Lower lobe of right lung (tissue), 2 donors: ENCODE measurements around the gene CSTF2T. TPM values are rescaled to one million over a fixed set of nuclear protein-coding genes. Genes with fewer than 3 reads are reported as not detected.
A peak's percentile ranks its signal among the peaks of the same experiment; 100 is the strongest.

ENCODE experiments used
- ATAC-seq, 2 donors: fragments of 200-7000 bp; cut with Tn5 transposase; one replicate each; pipeline ENCODE4 v1.9.1; 2020 to 2022; ENCODE audit warnings: mild to moderate bottlenecking in 2 of 2, moderate library complexity in 2 of 2
- DNase-seq: peaks from one replicate; pipeline ENCODE4 v3.0.0-alpha.2; 2020
- H3K27ac ChIP-seq: fragments of 200-600 bp; one replicate; pipeline ENCODE4 v1.8.0; 2022
- H3K27me3 ChIP-seq: fragments of 200-600 bp; one replicate; pipeline ENCODE4 v1.8.0; 2022; ENCODE audit warnings: low read depth
- H3K36me3 ChIP-seq: fragments of 200-600 bp; one replicate; pipeline ENCODE4 v1.8.0; 2022; ENCODE audit warnings: mild to moderate bottlenecking
- H3K4me1 ChIP-seq: fragments of 200-600 bp; one replicate; pipeline ENCODE4 v1.8.0; 2022
- H3K4me3 ChIP-seq: fragments of 200-600 bp; one replicate; pipeline ENCODE4 v1.8.0; 2022; ENCODE audit warnings: mild to moderate bottlenecking
- H3K9me3 ChIP-seq: fragments of 200-600 bp; one replicate; pipeline ENCODE4 v1.8.0; 2022
- intact Hi-C: fragments of 100-400 bp; cut with DNase I; formaldehyde crosslinking; loops from one replicate; pipeline ENCODE4 v1.11.0; 2022
- total RNA-seq: library from RNA; stranded (reverse); fragmentation: NEBNext Ultra II Directional; extraction: Animal tissue kit (Norgen Biotek cat#: 25700); gene quantifications from one replicate; pipeline ENCODE4 v1.2.1, GENCODE V29; 2021
- TF ChIP-seq, protein P1 (sequence below): fragments of 200-600 bp; IDR thresholded peaks from one replicate; pipeline ENCODE4 v1.8.0; 2022; ENCODE audit warnings: antibody characterized with exemption, mild to moderate bottlenecking
- donor health status: DM: no; HTN: yes; CAD: no; lungs with severe emphysema.

CSTF2T gene
- total RNA-seq, 1 donor from 2014 or later = 16.4 TPM

DNA sequence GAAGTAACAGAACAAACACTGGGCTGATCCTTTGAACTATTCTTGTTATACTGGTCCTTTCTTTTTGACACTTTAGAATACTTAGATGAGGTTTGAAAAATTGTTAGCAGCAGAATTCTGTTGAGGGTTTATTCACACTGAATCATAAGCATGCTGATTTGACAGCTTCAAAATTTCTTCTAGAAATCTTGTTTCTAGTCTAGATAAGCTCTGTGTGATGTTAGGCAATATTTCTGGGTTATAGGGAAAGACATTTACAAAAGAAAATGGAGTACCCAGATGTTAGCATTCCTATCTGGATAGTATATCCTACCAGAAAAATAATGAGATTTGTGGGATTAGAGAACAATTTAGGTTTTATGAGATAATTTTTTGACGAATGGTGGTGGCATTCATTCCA, 12.1 kb downstream of the CSTF2T start:
- Histone ChIP-seq H3K4me1 (no peaks in the 10 kb centered on the region), H3K27ac (no peak overlapping the region), H3K4me3 (no peak overlapping the region), H3K36me3 (no peaks in the 10 kb centered on the region), H3K9me3 (no peaks in the 10 kb centered on the region), H3K27me3 (no peaks in the 10 kb centered on the region)
- DNase-seq (no peak), ATAC-seq (no peak)
- TF ChIP-seq, protein P1, sequence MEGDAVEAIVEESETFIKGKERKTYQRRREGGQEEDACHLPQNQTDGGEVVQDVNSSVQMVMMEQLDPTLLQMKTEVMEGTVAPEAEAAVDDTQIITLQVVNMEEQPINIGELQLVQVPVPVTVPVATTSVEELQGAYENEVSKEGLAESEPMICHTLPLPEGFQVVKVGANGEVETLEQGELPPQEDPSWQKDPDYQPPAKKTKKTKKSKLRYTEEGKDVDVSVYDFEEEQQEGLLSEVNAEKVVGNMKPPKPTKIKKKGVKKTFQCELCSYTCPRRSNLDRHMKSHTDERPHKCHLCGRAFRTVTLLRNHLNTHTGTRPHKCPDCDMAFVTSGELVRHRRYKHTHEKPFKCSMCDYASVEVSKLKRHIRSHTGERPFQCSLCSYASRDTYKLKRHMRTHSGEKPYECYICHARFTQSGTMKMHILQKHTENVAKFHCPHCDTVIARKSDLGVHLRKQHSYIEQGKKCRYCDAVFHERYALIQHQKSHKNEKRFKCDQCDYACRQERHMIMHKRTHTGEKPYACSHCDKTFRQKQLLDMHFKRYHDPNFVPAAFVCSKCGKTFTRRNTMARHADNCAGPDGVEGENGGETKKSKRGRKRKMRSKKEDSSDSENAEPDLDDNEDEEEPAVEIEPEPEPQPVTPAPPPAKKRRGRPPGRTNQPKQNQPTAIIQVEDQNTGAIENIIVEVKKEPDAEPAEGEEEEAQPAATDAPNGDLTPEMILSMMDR = no peak
- intact Hi-C loops = no loop called here

DNA sequence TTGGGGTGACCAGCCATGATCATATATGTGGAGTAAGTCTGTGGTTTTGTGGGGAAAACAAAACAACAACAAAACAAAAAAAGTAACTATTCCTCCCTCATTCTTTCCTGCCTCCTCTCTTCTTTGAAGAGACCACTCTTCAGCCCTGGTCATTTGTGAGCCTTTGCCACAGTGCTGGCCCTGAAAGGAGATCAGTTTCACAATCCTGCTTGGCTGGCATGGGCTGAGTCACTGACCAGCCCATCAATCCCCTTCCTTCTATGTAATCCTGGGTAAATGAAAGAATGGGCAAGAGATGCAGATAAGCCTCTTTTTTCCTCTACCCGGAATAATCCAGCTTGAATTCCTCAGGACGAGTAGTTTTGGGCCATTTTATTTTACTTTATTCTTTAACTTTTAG, 13.6 kb downstream of the CSTF2T start:
- no peak for ATAC-seq

DNA sequence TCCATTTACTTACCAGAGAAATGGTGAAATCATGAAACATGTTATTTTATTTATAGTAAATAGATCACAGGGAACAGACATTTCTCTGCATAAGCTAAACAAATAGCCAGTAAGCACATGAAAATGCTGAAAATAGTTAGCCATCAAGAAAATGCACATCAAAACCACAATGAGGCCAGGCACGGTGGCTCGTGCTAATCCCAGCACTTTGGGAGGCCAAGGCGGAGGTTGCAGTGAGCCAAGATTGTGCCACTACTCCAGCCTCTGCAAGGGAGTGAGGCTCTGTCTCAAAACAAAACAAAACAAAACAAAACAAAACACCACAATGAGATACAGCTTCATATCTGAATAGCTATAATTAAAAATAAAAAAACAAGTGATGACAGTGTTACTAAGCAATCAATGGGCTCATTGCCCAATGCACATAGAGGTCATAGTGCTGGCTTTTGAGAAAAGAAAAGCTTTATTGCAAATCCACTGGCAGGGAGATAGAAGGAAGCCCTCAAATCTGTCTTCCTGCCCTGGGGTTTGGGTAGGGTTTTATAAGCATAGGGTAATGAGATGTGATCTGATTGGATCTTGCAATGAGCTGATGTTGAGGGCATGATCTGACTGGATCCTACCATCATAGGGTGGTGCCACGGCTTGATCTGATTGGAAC, 16.2 kb downstream of the CSTF2T start:
- no peaks in the 10 kb centered on the region for H3K9me3 ChIP-seq
- no peak for DNase-seq
- no peaks in the 10 kb centered on the region for H3K36me3 ChIP-seq
- ATAC-seq = peak; percentile 14 to 41
- H3K4me3 ChIP-seq = no peak overlapping the region
- TF ChIP-seq, protein P1 = no peak
- H3K4me1 ChIP-seq = no peaks in the 10 kb centered on the region
- H3K27ac ChIP-seq = no peak overlapping the region
- no peaks in the 10 kb centered on the region for H3K27me3 ChIP-seq
- intact Hi-C loops = no loop called here

More for the DNA sequence above, 13.6 kb downstream of the CSTF2T start:
- H3K4me1 ChIP-seq = no peaks in the 10 kb centered on the region
- no peak overlapping the region for H3K4me3 ChIP-seq
- H3K27ac ChIP-seq = no peak overlapping the region
- H3K9me3 ChIP-seq = no peaks in the 10 kb centered on the region
- TF ChIP-seq, protein P1 = no peak
- intact Hi-C loops = no loop called here
- no peaks in the 10 kb centered on the region for H3K36me3 ChIP-seq
- no peaks in the 10 kb centered on the region for H3K27me3 ChIP-seq
- no peak for DNase-seq

DNA sequence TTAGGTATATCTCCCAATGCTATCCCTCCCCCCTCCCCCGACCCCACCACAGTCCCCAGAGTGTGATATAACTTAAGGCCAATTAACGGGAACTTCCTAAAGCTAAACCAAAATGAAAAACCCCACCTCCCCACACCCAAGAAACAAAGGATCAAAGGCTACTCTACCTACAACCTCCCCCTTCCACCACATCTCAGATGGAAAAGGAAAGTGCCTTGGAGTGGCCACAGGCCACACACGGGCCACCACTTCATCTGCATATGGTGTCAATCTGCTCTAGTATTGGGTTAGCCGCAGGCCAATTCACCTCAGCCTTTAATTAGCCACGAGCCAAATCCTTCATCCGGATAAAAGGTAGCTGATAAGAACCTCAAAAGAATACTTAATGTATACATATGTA, 19.6 kb downstream of the CSTF2T start:
- no peak overlapping the region for H3K4me3 ChIP-seq
- no peak for ATAC-seq
- TF ChIP-seq, protein P1 = no peak
- intact Hi-C loops = no loop called here
- H3K4me1 ChIP-seq = no peaks in the 10 kb centered on the region
- no peak for DNase-seq
- no peaks in the 10 kb centered on the region for H3K36me3 ChIP-seq
- H3K27me3 ChIP-seq = no peaks in the 10 kb centered on the region
- H3K9me3 ChIP-seq = no peaks in the 10 kb centered on the region
- H3K27ac ChIP-seq = no peak overlapping the region

DNA sequence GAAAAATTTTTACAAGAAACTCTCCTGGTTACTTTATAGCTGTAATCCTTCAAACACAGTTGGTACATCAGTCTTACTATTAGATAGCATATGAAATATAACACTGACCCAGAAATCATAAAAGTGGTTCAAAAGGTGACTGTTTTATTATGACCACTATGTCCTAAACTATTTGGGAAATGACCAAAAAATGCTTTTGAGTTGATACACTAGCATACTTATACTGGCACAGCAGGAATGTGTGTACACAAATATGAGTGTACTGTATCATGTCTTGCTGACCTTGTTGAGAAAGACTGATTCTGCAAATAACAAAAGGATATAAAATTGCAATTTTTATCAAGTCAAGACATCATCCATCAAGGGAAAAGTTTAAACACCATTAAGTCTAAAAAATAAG, 24.3 kb downstream of the CSTF2T start:
- ATAC-seq = no peak
- TF ChIP-seq, protein P1 = no peak
- Histone ChIP-seq H3K27ac (no peak overlapping the region), H3K36me3 (no peaks in the 10 kb centered on the region), H3K4me3 (no peak overlapping the region), H3K4me1 (no peaks in the 10 kb centered on the region), H3K27me3 (no peaks in the 10 kb centered on the region), H3K9me3 (peaks cover 5% of the 10 kb centered on the region)
- intact Hi-C loops = no loop called here
- no peak for DNase-seq
